DMS53 treated with DMSO at 0.1 percent for 48 hours (cell line): ENCODE measurements around the gene JPH2.

Source experiments
- DNase-seq: peaks from one replicate; lab custom pipeline; 2025; ENCODE audit not compliant: unreplicated experiment; lab: John Stamatoyannopoulos, UW

JPH2 gene

GRCh38 chr20:44126445-44126844 lies 60.5 kb downstream of the JPH2 start:
- no peak for DNase-seq

DNA sequence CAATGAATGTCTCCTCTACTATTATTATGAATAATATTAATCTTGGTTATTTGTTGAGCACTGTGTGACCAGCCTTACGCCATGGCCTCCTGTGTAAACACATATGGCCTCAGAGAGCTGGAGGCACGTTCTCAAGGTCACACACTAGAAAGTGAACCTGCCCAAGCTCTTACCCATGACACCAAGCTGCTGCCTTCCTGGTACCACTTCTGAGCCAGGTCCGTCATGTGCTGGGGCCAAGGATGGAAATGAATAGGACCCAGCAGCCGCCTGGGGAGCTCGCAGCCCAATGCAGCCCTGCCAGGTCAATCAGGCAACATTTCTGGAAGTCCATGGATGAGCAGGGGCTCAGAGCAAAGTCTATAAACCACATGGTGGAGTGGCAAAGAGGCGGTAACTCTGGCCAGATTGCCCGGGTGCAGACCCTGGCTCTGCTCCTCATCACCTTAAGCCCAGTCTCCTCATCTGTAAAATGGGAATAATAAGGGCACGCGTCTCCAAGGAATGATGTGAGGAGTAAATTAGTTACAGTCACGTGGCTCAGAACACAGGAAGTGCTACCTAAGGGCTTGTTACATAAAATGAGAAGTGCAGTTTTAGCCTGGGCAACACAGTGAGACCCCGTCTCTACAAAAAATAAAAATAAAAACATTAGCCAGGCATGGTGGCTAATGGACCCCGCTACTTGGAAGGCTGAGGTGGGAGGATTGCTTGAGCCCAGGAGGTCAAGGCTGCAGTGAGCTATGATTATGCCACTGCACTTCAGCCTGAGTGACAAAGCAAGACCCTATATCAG lies 61.5 kb downstream of the JPH2 start:
- no peak for DNase-seq

GRCh38 chr20:44123874-44124535 lies 63.0 kb downstream of the JPH2 start:
- DNase-seq: no peak

- DNase-seq: no peak
Observed at GRCh38 chr20:44123251-44123650, 63.7 kb downstream of the JPH2 start.

GRCh38 chr20:44120676-44121425 lies 66.1 kb downstream of the JPH2 start:
- DNase-seq: no peak

DNA sequence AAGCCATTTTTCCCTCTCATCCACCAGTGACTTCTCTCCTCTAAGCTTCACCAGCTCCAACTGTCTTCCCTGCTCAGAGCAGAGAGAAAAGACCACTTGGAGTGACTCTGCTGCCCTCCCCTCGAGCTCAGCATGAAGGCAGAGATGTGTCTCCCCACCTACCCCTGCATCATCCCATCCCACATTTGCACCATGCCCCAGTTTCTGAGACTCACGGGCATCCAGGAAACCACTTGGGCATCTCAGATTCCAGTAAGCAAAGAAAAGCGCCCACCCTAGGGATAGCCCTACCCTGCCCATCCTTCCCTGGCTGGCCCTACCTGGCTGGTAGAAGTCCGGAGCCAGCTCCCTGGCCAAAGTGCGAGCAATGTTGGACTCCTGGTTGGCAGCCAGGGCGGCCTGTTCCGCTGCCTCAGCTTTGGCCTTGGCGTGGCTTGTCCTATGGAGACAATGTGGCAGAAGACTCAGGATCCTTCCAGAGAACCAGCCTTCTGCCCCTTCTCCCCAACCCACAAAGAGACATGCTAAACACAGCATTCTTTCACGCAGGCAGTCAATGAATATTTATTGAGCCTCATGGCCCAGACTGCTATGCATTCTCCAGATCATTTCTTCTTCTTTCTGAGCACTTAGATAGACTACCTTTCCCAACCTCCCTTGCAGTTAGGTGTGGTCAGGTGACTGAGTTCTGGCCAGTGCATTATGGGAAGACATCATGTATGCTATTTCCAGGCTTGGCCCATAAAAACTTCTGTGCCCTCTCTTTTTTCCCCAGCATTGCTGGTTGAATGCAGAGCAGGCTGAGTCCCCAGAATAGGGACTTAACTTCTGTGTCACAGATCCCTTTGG lies 68.6 kb downstream of the JPH2 start:
- DNase-seq: no peak

GRCh38 chr20:44117296-44118184 lies 69.4 kb downstream of the JPH2 start:
- no peak for DNase-seq

GRCh38 chr20:44115762-44116644 lies 71.0 kb downstream of the JPH2 start:
- no peak for DNase-seq

- no peak for DNase-seq
Observed at GRCh38 chr20:44115181-44115580, 71.8 kb downstream of the JPH2 start.

DNA sequence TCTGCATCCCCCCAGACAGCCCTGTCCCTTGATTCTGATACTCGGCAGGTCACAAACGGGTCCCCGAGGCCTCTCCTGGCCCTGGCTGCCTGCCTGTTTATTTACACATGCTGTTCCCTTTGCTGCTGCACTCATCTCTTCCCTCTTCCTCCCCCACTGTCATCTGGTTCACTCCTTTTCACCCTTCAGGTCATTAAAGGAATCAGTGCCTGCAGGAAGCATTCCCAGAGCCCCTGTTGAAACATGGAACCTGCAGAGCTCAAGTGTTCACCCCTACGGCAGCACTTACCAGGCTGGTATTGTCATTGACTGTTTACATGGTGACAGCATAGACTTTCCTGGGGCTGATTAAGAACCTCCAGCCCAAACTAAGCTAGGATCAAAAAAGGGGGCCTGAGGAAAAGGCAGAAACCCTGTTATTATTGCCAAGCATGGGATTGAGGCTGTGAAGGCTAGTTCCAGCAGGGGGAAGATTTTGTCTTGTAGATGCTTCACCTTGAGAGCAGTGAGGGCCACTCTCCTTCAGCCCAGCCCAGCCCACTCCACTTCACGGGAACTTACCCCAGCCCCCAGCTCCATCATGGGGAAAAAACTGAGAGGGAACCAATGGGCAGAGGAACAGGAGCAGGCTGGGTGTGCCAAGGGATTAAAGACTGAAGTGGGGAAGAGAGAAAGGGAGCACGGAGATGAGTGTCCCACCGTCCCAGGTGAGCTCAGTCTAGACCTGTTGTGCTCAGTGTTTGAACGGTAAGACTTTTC lies 73.2 kb downstream of the JPH2 start:
- DNase-seq: no peak

DNA sequence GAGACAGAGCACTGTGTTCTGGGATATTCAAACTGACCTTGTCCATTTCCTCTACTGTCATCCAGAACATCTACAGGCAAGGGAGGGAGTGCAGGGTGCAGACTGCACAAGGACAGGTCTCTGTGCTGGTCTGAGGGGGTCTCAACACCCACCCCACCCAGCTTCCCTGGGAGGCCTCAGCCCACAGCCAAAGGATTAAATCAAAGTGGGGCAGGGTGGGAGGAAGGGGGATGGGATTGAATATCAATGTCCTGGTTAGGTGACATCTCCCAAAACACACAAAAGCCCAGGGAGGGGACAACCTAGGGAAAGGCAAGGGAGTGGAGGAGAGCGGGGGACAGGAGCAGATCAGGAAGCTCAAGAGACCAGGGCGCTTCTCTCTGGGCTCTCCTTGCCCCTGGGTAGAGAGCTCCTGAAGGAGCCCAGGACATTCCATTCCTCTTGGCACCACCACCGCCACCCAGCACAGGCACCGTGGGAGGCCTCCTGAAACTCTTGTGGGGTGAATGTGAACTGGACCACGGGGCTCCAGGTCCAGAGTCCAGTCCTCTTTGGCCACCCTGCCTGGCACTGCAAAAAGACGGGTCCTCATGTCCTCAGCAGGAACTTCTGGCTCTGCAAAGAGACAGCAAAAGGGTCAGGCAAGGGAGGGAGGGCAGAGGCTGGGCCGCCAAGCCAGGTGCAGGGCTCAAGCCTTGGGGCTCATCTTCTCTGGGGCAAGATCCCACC lies 73.9 kb downstream of the JPH2 start:
- no peak for DNase-seq

GRCh38 chr20:44112456-44112855 lies 74.5 kb downstream of the JPH2 start:
- DNase-seq: no peak

DNA sequence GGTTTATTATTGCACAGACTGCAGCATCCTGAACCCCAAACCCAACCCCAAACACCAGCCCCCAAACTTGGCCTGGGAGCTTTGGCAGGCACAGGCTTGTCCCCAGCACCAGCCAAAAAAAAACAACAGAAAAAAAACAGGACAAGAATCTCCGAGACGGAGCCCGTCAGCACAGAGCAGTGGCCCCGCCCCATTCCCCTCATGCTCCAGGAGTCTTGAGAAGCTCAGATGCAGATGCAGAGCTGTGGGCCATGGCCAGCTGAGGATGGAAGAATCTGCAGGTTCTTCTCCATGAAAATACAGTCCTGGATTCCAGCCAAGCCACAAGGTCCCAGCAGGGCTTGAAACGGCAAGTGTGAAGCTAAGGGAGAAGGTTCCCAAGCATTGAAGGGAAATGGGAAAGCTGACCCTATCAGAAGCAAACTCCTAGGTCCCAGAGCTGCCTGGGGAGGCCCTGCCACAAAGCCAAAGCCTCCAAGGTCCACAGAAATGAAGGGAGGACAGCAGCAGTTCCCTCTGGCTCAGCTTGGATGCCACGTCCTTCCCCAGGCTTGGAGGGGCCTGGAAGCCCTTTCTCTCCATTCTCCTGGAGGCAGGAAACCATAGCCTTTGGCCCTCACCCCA lies 75.2 kb downstream of the JPH2 start:
- DNase-seq: no peak

- no peak for DNase-seq
Observed at GRCh38 chr20:44110816-44111568, 76.0 kb downstream of the JPH2 start.

- no peak for DNase-seq
Observed at GRCh38 chr20:44109951-44110361, 77.0 kb downstream of the JPH2 start.

DNA sequence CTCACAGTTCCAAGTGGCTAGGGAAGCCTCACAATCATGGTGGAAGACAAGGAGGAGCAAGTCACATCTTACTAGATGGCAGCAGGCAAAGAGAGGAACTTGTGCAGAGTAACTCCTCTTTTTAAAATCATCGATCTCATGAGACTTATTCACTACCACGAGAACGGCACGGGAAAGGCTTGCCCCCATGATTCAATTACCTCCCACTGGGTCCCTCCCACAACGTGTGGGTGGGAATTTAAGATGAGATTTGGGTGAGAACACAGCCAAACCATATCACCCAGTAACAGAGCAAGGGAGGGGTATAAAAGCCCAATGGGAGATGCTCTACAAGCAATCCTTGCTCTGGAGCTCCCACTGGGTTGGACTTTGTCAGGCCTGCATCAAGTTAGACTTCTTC lies 80.4 kb downstream of the JPH2 start:
- no peak for DNase-seq
